Activated CD4-positive, alpha-beta T cell treated with anti-CD3 and anti-CD28 coated beads, Interleukin-2, amount 50 U/mL, for 16 hours (primary cell): ENCODE measurements around the gene SH3BP5.

Source experiments
- DNase-seq: peaks from one replicate; pipeline ENCODE4 v3.0.0-alpha.2; 2020

Gene SH3BP5

DNA sequence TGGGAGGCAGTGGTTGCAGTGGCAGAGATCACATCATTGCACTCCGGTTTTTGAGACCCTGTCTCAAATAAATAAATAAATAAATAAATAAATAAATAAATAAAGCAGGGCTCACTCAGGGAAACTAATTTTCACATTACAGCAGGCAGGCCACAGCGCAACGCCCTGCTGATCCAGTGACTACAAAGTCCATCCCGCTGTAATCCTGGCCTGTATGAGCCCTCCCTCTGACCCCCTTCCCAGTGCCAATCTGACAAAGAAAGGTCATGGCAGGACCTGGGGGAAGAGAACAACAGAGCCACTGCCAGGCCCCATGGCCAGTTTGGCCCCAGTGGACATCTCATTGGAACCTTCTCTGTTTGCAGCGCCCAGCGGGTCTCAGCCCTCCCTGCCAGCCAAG is 9.3 kb downstream of the SH3BP5 start:
- no peak for DNase-seq

DNA sequence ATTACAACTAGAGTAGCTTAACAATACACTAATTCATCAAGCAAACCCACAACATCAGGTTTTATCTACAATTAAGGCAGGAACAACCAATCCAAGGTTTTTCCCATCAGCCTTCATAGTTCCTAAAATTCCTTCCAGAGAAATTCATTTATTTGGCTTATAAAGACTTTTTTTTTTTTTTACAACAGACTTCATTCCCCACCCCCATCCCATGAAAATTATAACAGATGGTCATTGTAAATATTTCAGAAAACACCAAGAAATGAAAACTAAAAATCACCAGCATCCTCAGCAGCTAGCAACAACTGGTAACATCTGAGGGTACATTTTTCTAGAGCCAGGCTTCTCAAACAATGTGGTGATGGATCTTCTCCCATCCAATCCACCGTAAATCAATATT is 11.0 kb downstream of the SH3BP5 start:
- no peak for DNase-seq

DNA sequence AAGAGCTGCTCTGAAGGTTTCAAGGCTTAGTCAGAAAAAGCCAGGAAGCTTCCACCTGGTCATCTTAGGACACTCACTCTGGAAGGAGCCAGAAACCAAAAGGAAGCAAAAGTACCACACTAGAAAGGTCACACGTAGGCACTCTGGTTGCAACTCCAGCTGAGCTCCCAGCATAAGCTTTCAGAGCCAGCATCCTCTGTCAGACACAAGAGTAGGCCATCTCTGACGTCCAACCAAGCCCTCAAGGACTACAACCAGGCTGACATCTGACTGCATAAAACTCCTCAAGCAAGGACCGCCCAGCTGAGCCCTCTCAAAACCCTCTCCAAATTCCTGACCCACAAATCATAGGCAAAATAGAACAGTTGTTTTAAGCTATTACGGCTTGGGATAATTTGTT is 12.8 kb downstream of the SH3BP5 start:
- no peak for DNase-seq

DNA sequence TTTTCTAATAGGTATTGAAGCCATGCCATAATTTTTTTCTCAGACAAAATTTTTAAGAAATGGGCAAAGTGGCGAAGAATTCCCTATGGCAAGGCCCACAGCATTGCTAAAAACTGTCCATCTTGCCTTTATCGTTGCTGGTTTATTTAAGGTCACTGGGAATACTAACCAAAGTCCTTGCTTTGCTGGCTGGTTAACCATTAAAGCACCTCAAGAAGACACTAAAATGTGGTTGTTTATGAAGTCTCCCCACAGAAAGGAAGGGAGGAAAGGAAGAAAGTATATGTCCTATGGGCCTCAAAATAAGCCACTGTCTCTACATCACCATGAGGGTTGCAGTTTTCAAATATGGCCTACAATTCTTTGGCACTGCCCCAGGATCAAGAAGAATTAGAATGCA is 13.2 kb downstream of the SH3BP5 start:
- no peak for DNase-seq

DNA sequence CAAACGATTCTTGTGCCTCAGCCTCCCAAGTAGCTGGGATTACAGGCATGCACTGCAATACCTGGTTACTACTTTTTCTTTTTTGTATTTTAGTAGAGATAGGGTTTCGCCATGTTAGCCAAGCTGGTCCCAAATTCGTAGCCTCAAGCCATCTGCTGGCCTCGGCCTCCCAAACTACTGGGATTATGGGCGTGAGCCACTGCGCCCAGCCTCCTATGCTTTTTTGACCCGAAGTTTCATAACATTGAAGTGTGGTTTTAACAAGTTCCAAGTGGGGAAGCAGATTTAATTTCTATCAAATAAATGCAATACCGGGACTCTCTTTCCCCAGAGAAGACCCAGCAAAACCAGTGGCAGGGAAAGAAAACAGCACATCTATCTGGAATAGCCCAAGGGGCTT is 13.7 kb downstream of the SH3BP5 start:
- DNase-seq: no peak

DNA sequence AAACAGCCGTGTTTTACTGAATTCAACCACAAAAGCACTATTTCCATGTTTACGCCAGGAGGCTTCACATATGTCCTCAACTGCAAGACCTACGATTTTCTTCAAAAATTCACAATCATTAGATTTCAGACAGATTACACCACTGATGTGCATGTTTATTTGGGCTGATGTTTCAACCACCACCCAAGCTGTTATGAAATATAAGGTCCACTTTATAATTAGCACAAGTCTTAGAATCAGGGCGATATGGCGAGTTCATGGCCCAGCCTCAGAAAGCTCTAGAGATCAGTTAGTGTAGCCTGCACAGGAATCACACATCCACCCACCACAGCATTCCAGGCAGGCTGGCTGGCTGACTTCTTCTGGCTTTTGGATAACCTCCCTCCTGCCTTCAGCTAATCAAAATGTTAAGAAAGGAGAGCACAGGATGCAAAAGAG is 15.4 kb downstream of the SH3BP5 start:
- no peak for DNase-seq

DNA sequence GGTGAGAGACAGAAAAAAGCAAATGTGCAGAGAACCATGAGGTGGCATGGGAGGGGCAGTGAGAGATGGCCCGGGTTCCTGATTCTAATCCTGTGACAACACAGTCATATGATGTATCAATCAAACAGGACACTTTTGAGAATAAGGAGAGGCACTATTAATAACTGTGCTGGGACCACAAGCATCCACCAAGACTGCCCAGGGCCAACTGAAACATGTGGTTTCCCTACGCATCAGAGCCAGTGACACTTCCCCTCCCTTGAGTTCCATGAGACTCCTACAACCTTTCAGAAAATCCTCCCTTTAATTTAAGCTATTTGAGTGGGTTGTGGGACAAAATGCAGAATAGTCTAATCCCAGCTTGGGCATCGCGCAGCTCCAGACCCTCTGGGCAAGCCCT is 17.4 kb downstream of the SH3BP5 start:
- DNase-seq: no peak

DNA sequence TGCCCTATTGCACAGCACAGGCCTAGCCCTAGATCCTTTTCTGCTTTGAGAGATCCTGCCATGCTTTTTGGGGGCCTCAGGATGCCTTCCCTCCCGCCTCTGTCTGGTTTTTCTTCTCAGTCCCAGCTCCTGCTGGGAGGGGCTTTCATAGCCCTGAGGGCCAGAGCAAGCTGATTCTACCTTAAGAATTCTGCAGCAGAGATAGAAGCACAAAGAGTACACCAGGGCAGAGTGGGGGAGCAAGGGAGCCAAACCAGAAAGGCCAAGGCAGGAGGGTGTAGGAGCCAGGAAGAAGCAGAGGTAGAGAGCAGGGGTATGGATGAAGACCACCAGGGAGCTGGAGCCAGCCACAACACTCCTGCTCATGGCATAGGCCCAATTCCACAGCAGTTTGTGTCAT is 18.1 kb downstream of the SH3BP5 start:
- DNase-seq: no peak

DNA sequence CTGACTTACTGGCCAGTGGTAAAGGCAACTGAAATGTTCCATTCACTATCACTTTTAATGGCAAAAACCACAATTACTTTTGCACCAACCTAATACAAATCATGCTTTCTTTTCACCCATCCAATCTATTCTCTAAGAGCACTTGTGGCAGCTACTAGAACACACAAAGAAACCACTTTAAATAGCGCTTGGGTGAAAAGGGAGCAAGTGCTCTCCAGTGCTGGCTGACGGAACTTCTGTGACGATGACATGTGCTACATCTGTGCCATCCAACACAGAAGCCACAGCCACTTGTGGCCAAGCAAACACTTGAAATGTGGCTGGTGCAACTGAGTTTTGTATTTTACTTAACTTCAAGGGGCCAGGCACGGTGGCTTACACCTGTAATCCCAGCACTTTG is 18.9 kb downstream of the SH3BP5 start:
- peak; percentile 14 for DNase-seq

DNA sequence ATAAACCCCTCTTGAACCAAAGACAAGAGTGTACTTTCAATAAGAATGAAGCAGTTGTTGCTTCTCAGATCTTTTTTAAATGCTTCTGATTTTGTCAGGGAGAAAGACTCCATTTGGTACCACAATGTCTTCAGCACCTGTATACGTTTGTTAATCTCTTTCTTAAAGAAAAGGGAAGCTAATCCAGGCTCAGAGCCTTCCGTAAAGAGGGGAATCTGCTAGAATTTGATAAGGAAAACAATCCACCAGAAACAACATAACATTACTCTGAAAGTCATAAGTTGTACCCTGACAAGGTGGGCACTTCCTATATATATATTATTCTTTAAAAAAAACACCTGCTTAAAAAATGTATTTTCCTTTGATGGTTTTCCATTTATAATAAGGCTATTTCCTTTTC is 19.8 kb downstream of the SH3BP5 start:
- DNase-seq: no peak

DNA sequence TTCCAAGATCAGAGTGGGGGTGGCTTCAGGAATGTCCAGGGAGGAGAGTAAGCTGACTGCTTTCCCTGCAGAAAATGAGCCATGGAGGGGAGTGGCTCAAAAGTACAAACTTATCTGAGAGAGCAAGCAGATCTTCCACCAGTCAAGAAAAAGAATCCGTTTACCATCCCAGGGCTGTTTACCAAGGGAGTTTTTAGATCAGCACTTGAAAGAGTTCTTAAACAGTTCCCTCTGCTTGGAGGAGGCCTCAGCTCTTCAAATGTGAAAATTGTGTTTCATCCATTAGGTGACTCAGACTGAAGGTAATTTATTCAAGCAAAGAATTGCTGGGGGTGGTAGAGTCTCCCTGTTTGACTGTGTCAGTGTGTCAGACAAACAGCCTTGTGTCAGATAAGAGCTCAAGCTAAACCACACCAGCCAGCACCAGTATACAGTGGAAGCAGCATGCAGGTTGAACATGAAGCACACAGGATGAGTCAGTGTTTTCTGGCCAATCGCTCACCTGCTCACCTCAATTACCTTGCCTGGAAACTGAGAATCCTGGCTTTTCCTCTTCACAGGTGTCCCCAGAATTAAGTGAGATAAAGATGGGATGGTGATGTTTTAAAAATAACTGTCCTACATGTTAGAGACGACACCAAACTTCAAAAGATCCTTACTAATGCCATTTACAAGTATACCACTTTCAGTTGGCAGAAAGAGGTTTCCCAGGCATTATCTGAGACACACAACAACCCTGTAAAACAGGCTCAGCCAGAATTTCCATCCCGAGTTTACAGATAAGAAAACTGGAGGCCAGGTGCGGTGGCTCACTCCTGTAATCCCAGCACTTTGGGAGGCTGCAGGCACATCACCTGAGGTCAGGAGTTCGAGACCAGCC is 21.7 kb downstream of the SH3BP5 start:
- peak; percentile 95 for DNase-seq

DNA sequence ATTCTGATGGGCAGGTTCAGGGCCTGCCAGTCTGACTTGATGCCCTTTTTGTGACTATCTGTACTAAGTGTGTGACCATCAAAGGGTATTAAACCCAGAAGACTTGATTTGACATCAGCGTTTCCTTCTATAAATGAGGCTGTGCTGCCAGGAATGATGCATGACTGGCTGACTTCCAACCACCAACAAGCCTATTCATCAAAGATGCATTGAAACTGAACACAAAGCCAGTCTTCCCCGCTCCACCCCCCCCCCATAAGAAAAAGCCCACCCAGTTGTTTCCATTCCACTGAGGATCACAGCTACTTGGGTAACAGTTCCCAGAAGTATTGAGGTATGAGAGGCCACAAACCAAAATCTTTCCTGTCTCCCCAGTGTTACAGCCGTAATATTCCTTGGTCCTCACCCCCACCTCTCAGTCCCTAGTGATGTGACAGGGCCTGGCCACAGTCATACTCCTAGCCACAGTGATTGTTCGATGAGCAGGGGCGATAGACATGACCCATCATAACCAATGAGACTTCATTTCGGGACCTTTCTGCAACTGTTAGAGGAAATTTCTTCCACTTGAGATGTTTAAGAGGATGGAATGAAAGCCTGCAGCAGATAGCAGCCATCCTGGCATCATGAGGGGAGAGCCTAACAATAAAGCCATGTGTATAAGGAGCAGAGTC is 22.6 kb downstream of the SH3BP5 start:
- peak; percentile 69 for DNase-seq

DNA sequence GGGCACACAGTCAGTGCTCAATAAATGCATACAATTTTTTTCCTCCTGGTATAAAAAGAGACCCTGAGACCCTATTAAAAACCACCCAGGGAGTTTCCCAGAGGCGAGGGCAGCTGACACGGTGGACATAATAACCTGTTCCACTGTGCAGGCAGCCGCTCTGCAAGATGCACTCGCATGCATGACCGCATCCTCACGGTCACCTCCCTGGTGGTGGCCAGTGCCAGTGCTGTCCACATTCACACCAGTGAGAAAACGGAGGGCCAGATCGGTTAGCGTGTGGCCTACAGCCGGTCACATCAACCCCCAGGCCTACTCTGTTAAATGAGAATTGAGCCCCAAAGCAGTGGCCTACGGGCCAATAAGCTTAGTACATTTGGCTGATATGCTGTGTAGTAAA is 24.8 kb downstream of the SH3BP5 start:
- no peak for DNase-seq

DNA sequence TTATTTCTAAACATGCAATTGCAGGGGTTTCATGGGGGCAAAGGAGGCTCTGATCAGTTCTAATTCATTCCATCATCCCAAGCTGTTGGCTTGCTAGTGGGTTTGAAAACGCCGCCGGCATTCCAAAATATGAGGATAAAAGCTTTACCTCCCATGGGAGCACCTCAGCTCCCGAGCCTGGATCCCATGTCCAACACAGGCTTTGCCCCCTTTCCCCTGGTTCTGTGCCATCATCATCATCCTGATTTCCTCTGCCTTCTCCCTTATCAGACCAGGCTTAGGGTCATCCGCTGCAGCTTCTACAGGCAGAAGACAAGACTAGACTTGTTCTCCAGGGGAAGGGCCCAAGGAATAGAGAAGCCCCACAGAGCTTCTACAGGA is 25.4 kb downstream of the SH3BP5 start:
- DNase-seq: no peak

DNA sequence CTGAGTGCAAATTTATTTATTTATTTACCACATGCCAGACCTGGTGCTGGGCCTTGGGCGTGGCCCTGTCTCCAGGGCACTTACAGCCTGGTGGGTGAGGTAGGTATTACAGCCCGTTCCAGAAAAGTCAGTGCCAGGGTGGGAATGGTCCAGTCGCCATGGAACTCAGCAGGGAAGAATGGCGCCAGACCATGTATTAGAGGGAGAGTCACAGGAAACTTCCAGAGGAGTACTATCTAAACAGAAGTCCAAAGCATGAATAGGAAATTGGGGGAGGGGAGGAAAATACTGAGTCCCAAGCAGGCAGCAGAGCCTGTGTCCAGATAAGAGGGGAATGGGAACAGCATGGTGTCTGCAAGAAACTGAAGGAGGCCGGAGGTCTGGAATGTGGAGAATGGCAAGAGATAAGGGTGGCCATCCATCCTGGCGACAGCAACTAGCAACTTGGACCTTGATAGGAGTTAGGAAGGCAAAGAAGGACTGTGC is 27.0 kb downstream of the SH3BP5 start:
- DNase-seq: no peak

DNA sequence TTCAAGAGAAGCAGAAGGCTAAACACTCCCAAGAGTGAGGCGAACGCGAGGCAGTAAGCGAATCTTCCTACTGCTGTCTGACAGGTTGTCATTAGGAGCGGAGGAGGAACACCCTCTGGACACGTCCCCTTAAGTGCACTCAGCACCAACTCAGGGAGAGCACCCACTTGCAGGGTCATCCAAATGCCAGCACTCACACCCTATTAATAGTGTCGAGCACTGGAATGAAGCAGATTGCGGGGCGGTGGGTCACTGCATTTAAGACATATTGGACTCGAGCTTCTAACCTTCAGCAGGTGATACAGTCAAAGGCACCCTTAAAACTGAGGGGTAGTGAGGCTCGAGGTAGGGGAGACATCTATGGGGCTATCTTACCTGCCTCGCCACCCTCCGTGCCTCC is 28.7 kb downstream of the SH3BP5 start:
- DNase-seq: no peak

DNA sequence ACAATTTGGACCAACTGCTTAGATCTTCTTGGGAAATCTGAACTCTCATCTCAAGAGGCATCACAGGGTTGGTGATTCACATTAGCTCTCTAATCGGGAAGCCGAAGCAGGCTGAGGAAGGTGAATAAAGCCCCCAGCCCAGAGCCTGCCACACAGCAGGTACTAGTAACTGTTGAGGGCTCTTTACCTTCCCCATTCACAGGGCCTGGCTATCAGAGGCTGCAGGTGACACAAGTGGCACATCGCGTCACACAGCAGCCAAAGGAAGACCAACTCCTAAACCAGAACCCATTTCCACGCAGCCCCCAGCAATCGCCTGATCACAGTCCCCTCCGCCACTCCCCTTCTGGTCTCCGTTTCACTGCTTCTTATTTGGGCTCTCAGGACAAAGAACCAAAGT is 29.2 kb downstream of the SH3BP5 start:
- DNase-seq: no peak

DNA sequence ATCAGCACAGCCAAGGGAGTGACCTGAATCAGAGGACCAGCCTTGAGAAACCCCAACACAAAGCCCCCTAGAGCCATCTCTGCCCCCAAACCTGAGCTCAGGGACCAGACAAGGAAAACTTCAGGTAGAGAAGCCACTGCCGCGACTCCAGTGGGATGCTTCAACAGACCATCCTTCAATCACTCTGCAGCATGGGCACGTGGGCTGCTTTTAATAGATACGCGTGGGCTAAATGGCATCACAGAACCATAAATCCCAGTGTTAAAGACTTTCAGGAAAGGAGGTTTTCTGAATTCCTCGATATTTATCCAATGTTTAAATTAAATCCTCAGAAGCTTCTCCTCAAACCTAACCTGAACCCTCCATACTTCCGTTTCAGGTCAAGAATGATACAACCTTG is 30.6 kb downstream of the SH3BP5 start:
- no peak for DNase-seq

DNA sequence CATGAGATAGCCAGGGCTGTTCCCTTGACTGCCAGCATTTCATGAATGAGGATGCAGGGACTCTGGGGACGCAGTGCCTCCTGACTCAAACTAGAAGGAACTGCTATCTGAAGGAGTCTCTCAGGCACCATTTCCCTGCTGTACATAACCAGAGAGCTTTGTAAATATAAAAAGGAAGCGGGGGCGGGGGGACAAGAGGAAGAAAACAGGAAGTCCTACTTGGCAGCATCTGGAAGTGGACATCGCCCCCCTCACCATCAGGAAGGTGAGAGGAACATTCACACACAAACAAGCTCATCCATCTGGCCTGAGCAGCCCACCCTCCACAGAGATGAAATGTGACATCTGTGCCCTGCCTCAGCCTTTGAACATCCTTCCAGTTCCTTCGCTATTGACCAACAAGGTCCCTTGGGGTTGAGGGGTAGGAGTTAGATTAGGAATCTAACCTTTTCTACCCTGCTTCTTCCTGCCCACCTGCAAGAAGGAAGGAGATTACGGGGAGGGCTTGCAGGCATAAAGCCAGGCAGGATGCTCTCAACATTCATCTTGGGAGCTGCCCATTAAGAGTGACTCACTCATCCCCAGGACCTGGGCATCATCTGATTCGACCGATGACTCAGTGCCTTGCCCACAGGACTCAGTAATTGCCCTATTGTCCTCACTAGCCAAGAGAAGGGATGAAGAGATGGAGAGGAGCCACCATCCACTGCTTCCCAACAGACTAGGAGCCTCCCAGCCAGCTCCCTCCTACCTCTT is 31.9 kb downstream of the SH3BP5 start:
- no peak for DNase-seq

DNA sequence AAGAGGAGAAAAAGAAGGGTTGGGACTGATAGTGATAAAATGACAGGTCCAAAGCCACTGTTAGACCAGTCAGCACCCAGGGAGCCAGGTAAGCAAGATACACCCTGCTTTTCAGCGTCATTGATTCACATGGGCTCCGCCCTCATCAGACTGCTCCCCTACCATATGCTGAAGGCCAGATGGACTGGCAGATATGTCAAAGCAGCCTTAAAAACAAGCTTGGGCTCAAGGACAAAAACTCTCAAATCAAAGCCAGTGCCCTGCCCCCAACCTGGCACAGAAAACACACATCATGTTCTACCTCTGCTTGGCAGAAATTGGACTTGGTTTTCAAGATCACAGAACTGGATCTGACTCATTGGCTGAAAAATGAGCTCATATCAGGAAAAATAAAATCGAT is 33.4 kb downstream of the SH3BP5 start:
- no peak for DNase-seq

DNA sequence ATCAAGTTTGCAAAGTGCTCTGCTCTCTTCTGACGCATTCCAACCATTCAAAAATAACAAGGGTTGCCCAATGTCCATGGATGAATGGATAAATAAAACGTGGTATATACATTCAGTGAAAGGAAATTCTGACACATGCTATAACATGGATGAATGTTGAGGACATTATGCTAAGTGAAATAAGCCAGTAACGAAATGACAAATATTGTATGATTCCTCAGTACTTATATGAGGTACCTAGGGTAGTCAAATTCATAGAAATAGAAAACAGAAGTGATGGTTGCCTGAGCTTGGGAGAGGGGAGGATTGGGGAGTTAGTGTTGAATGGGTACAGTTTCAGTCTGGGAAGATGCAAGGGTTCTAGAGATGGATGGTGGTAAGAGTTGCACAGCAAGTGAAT is 33.9 kb downstream of the SH3BP5 start:
- peak; percentile 46 for DNase-seq

DNA sequence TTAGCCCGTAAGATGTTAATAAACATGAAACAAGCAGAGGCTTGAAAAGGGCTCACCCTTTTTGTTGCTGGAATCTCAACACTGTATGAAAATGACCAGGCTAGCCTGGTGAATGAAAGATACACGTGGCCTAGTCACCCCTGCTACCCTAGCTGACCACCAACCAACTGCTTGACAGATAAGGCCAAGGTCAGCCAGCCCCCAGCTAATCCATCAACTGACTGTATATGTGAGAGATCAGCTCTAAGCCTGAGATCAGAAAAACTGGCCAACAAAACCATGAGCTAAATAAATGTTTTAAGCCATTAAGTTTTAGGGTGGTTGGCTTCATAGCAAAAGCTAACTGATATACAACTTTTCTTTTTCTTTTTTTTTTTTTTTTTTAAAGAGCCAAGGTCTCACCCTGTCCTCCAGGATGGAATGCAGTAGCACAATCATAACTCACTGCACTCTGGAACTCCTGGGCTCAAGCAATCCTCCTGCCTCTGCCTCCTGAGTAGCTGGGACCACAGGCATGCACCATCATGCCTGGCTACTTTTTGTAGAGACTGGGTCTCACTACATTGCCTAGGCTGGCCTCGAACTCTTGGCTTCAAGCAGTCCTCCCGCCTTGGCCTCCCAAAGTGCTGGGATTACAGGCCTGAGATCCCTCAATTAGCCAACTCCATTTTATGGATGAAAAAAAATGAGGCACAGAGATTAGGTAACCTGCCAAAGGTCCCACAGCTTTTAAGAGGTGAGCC is 34.6 kb downstream of the SH3BP5 start:
- DNase-seq: no peak

DNA sequence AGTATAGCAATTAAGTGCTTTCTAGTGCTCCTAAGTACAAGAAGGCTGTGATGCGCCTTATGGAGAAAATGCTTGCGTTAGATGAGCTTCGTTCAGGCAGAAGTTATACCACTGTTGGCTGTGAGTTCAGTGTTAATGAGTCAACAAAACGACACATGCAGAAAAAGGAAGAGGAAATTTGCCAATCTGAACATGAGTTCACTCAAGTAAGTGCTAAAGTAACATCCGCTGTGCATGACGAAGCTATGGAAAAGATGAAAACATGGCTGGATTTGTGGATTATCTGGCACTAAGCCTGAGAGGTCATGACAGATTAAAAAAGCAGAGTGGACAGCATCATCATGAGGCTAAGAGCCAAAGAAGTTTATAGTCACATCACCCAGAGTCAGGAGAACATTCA is 36.9 kb downstream of the SH3BP5 start:
- DNase-seq: no peak
